ENCODE measurements around the gene SRP68.
A peak's percentile ranks its signal among the peaks of the same experiment; 100 is the strongest.

SRP68 gene

GRCh38 chr17:76019833-76020467 is 52.4 kb downstream of the SRP68 start:
- no peak for DNase-seq (ENCODE audit: low read depth in 1 of 2, low spot score in 1 of 2)

GRCh38 chr17:76018801-76019200 is 53.5 kb downstream of the SRP68 start:
- DNase-seq (ENCODE audit: low read depth in 1 of 2, low spot score in 1 of 2), result no peak

GRCh38 chr17:76018340-76018680 is 54.0 kb downstream of the SRP68 start:
- DNase-seq (ENCODE audit: low read depth in 1 of 2, low spot score in 1 of 2), result no peak

GRCh38 chr17:76017481-76018339 is 54.6 kb downstream of the SRP68 start:
- DNase-seq (ENCODE audit: low read depth in 1 of 2, low spot score in 1 of 2), result no peak

DNA sequence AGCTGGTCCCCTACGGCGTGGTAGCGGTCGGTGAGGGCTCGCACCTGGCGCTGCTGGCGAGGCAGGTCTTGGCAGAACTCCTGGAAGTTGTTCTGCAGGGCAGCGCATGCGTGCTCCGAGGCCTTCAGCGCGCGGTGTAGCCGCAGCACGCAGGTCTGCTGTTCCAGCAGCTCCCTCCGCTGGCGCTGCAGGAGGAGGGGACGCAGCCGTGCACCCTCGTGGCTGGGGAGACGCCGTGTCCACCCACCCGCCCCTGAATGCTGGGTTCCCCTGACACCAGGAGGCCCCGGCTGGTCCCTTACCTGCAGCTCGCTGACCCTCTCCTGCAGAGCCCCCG is 57.4 kb downstream of the SRP68 start:
- no peak for DNase-seq (ENCODE audit: low read depth in 1 of 2, low spot score in 1 of 2)

- peak; percentile 45 to 64 for DNase-seq (ENCODE audit: low read depth in 1 of 2, low spot score in 1 of 2)
Measured at GRCh38 chr17:76014100-76014924, 58.0 kb downstream of the SRP68 start.

DNA sequence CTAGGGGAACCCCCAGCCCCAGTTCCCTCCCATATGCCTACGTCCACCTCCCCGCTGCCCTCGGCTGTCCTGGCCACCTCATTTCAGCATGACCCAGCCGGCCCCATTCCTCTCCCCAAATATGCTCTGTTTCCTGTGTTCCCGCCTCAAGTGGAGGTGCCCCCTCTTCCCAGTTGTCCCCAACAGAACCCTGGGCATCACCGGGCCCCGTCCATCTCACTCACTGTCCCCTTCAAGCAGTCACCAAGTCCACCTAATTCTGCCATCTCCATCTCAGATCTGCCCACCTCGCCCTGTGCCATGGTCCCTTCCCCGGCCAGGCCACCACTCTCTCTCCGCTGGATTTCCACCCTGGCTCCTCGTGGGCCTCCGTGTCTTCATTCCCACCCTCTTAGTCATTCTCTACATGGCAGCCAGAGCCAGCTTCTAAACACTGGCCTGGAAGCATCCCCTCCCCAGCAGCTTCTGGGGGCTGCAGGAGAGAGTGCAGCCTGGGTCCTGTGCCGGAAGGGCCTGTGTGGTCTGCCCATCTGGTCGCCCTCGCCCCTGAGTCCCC is 58.9 kb downstream of the SRP68 start:
- no peak for DNase-seq (ENCODE audit: low read depth in 1 of 2, low spot score in 1 of 2)

DNA sequence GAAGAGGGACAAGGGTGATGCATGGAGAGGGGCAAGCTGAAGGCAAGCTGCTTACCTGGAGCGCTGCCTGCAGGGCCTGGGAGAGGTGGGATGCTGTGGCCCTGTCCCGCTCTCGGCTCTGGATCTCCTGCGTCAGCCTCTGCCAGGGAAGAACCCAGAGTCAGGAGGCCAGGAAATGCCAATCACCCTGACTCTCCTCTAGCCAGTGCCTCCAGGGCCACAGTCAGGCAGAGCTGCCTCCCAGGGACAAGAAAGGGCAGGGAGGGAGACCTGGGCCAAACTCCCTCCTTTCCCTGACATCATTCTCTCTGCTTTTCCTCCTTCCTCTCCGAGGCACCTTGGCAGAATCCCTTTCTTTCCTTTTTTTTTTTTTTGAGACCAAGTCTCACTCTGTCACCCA is 60.4 kb downstream of the SRP68 start:
- no peak for DNase-seq (ENCODE audit: low read depth in 1 of 2, low spot score in 1 of 2)

DNA sequence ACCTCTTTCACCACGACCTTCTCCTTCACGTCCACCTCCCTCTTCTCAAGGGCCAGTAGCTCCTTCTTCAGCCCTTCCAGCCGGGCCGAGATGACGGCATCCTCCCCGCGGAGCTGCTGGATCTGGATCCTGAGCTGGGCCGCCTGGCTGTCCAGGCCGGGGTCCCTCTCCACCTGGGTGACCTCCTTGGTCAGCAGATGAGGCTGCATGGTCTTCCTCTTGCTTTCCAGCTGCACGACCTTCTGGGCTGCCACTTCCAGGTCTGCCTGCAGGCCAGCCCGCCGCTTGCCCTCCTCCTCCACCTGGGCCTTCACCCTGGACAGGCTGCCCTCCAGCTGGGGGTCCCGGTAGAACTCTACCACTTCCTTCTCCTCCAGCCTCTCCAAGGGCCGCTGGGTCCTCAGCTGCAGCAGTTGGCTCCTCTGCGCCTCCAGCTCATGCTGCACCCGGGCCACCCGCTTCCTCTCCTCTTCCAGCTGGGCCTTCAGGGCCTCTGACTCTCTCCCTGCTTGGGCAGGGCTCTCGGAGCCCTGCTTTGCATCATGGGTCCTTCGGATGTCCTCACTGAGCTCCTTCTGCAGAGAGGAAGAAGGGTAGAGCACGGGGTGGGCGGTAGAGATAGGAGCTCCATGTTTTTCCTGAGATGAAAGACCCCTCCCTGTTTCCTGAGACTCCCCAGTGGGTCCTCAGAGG is 62.2 kb downstream of the SRP68 start:
- no peak for DNase-seq (ENCODE audit: low read depth in 1 of 2, low spot score in 1 of 2)

GRCh38 chr17:76009447-76009846 is 62.9 kb downstream of the SRP68 start:
- DNase-seq (ENCODE audit: low read depth in 1 of 2, low spot score in 1 of 2), result no peak

DNA sequence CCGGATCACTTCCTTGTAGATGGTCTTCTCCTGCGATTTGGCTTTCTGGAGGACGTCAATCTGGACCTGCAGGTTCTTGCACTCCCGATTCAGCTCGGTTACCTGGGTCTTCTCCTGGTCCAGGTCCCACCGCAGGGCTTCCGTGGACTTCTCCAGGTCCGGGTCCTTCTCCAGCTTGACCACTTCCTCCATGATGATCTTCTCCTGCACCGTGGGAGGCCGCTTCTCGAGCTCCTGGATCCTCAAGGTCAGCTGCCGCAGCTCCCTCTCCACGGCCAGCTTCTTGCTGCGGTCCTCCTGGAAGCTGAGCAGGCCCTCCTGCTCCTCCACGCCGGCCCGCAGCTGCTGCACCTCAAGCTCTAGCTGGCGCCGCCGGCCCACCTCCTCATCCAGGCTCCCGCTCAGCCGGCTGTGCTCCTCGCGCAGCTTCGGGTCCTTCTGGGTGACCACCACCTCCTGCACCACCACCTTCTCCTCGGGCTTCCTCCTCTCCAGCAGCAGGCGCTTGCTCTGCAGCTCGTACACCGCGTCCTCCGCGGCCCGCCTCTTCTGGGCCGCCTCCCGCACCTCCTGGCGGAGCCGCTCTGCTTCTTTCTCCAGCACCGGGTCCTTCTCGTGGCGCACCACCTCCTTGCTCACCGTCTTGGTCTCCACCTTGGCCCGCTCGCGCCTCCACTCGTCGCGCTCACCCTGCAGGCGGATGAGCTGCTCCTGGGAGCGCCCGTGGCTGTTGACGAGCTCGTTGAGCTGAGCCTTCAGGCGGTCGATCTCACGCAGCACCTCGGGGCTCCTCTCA is 63.5 kb downstream of the SRP68 start:
- DNase-seq (ENCODE audit: low read depth in 1 of 2, low spot score in 1 of 2), result no peak

DNA sequence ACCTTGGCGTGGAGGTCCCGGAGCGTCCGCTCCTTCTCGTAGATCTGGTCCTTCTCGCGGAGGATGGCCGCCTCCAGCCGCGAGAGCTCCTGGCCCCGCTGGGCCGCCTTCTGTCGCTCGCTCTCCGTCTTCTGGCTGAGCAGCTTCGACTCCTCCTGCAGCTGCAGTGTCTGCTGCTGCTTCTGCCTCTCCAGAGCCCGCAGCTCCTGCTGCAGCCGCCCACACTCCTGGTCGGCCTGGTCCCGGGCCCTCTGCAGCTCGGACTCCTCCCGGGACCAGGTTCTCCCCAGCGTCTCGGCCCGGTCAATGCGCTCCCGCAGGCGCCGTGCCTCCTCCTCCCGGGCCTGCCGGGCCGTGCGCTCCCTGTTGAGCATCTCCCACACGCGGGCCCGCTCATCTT is 64.1 kb downstream of the SRP68 start:
- no peak for DNase-seq (ENCODE audit: low read depth in 1 of 2, low spot score in 1 of 2)

- no peak for DNase-seq (ENCODE audit: low read depth in 1 of 2, low spot score in 1 of 2)
Measured at GRCh38 chr17:76007850-76008165, 64.5 kb downstream of the SRP68 start.

GRCh38 chr17:76007131-76007849 is 65.0 kb downstream of the SRP68 start:
- no peak for DNase-seq (ENCODE audit: low read depth in 1 of 2, low spot score in 1 of 2)

DNA sequence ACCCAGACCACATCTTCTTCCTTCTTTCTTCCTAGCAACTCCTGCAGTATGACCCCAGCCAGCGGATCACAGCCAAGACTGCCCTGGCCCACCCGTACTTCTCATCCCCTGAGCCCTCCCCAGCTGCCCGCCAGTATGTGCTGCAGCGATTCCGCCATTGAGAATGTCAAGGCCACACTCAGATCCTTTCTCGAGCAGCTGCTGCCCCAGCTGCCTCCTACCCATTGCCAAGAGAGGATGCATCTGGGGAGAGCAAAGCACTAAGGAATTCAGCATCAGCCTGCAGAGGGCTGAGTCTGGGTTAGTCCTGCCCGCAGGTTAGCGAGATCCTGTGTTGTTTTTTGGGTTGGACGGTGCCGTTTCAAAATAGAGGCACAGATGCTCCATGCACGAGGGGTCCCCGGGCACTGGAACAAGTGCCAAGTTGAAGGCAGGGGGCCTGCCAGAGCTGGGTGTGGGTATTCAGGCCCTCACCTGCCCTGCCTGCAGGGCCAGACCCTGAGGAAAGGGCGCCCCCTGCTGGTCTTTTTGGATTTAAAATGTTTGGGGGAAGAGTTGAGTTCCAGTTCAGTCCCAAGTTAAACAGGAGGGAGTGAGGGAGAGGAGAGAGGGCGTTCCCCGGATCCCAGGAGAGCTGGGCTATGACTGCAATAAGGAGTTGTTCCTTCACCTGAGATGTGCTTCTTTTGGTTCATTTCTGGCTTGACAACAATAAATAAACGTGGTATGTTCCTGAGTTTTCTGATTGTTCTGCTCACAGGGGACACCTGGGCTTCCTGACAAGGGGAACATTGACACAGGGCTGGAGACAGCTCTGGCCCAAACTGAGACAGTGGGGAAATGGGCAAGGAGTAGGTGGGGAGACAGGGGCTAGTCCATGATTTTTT is 66.8 kb downstream of the SRP68 start:
- peak; percentile 70 to 73 for DNase-seq (ENCODE audit: low read depth in 1 of 2, low spot score in 1 of 2)

- DNase-seq (ENCODE audit: low read depth in 1 of 2, low spot score in 1 of 2), result no peak
Measured at GRCh38 chr17:76004750-76005262, 67.5 kb downstream of the SRP68 start.

DNA sequence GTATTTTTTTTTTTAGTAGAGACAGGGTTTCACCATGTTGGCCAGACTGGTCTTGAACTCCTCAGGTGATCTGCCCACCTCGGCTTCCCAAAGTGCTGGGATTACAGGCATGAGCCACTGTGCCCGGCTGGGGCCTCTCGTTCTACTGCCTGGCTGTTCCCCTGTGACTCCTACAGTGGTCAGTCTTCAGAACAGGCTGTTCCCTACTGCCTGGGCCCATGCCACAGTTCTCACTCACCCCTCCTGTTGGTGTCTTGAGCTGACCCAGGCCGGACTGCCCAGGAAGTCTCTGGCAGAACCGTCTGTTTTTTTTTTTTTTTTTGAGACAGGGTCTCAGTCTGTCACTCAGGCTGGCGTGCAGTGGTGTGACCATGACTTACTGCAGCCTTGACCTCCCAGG is 68.4 kb downstream of the SRP68 start:
- no peak for DNase-seq (ENCODE audit: low read depth in 1 of 2, low spot score in 1 of 2)

- no peak for DNase-seq (ENCODE audit: low read depth in 1 of 2, low spot score in 1 of 2)
Measured at GRCh38 chr17:76002100-76002499, 70.2 kb downstream of the SRP68 start.

All from activated T-helper 1 cell treated with anti-CD3 and anti-CD28 coated beads, Interleukin-2, amount 50 U/mL, for 16 hours (primary cell).